Measurements from ENCODE around the gene RNGTT.

Gene RNGTT

DNA sequence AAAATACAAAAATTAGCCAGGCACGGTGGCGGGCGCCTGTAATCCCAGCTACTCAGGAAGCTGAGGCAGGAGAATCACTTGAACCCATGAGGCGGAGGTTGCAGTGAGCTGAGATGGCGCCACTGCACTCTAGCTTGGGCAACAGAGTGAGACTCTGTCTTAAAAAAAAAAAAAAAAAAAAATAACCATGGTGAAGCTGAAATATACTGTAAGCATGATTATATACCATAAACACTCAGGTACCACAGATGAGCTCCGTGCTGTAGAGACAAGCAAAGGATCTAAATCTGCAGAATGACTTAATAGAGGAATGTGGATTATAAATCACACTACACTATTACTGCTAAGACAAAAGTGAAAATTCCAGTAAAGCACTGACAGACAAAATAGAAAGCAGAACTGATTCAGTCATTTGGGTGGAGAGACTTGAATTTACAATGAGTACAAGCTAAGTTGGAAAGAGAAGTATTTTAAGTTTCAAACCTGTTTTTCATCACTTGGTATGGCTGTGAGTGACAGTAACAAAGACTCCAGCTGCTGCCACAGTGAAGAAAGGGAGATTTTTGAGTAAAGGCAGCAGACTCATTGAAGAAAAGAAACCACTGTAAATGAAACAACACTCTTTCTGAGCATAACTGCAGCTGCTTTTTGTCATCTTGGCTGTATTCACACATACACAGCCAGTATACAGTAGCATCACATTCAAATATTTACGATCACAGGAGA, 322.1 kb downstream of the RNGTT start:
- DNase-seq = no peak

DNA sequence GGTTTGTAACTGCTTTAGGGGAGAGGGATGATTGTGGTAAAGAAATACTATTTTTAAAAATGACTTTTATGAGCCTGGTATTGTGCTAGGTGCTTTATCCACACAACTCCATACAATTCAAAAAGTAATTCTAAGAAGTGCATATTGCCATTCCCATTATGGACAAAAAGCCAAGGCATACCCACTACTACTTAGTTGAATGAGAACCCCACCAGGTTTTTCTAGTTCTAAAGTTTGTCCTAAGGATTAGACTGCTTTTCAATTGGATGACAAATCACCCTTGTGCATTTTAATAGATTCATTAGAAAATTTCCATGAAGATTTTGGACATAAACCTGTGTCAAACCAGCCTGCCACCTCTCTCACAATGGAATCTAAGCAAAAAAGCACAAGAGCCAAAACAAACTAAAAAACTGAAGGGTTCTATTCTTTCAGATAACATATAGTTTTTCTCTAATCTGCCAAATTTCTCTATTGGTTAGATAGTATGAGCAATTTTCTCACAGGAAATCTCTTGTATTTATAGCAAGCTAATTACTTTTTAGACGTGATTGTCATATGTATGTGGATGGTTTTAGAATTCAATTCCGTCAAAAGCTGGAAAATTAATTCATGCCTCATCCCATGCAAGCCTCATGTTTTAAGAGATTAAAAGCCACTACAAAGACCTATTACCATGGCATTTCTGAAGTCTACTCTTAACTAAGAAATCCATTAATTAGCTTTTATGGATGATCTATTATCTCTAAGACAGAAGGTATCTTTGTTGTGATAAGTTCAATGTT, 325.5 kb downstream of the RNGTT start:
- no peak for DNase-seq

DNA sequence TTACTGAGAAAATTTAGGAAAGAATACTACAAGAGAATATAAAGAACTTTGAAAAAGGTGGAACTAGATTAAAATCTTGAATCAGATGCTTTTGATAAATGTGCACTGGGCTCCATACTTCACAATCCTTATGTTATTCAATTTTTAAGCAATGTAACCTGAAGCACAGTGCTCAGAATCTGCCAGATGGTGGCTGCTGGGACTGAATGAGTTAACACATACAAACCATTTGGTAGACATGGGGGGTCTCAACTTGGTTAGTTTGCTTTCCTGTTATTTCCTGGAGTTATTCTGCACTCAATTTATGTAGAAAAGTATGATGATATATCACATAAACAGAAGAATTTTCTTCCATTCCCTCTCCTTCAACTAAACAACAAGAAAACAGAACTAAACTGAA, 326.5 kb downstream of the RNGTT start:
- no peak for DNase-seq

DNA sequence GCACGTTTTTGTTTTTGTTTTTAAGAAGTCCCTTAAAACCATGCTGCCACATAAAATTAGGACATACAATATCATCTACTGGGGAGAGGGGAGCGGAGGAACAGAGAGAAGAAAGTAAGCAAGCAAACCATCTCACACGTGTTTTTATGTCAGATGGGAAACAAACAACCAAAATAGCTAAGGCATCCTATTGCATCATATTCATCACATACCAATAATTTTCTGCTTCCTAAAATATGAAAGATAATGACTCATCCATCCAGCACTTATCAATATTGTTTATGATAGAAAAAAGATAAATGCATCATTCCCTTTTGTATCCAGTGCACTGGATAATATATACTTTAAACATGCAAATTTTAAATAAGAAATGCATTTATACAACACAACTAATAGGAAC, 329.6 kb downstream of the RNGTT start:
- DNase-seq = no peak

DNA sequence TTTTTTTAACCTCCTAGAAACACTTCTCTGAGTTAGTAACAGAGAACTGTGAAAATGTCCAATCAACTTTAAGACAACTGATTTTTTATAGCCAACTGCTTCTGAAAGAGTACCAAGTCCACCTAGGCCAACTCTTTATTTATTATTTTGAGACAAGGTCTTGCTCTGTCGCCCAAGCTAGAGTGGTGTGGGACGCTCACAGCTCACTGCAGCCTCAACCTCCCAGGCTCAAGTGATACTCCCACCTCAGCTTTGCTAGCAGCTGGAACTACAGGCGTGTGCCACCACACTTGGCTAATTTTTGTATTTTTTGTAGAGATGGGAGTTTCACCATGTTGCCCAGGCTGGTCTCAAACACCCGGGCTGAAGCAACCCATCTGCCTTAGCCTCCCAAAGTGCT, 331.6 kb downstream of the RNGTT start:
- DNase-seq = no peak

DNA sequence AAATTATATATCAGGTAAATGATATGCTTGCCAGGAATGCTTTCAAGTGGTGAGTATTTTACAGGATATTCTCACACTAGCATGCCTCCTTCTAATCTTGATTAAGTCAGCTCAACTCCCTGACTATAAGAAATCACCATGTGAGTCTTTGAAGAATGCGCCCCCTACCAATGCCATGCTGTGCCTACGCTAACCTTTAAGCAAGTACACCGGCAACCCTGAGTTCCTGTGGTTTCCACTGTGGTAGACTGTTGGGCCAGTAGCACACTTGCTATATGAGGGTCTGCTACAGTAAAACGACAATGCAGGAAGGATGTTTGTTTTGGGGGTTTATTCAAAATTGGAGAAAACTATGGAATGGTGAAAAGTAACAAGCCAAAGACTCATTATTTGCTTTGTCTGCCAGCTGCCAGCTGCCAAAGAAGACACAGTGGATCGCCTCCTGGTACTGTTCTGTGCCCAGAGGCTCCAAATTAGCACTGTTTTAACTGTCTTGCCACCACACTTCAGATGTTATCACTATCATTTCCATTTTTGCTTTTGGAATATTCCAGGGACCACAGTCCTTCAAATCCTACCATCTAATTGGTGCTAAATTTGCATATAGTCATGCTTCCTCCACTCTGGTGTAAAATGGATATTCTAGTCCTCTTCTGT, 333.5 kb downstream of the RNGTT start:
- no peak for DNase-seq

DNA sequence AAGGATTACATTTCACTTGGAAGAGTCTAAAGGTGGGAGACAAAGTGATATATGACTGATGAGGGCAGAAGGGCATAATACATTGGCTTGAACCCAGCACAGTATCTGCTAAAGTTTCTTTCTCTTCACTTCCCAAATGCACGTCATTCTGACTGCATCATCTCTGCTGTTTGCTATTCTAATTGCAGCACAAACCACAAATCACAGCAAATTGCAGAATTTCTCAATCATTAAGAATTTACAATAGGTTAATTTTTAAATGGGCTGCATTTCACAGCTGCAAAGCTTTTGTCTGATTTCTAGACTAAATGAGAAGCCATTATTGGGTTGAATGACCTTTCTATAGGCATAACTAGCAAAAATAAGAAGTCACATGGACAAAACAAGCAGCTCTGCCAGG, 337.0 kb downstream of the RNGTT start:
- DNase-seq = no peak

DNA sequence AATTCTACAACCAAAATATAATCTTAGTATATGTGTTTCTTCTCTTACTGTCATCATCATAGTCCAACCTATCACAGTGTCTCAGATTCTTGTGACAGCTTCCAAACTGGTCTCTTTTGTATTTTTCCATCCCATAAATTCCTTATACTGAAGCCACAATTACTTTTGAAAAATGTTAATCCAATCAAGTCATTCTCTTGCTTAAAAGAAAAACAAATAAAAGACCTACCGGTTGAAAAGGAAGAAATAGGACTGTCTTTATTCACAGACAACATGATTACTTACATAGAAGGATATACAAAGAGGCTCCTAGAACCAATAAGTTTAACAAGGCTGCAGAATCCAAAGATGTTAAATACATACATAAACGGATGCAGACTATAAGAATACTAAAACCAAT, 339.9 kb downstream of the RNGTT start:
- no peak for DNase-seq

DNA sequence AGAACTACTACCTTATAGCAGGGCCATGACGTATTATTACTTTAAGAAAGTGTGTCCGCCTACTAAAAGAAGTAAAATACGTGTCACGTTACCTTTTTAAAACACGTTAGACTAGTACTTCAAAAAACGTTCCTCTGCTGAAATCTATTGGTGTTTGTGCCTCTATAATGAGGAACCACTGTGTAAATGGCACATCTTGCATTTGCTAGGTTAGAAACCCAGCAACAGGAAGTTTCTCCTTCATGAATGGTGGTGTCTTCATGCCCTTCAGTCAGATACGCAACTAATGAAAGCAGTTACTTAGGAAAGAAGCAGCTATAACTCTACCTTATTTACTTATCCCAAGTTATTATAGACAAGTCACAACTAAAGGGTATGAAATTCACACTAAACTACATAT, 343.5 kb downstream of the RNGTT start:
- no peak for DNase-seq

DNA sequence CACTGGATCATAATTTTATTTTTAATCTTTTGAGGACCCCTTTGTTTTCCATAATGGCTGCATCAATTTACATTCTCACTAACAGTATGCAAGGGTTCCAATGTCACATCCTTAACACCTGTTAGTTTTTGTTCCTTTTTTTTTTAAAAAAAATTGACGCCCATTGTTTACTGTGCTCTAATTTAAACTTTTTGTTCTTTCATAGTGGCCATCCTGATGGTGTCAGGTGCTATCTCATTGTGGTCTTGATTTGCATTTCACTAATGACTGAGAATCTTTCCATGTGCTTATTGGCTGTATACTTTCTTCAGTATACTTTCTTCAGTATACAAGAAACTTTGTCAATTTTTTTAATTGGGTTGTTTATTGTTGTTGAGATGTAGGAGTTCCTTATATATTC, 347.0 kb downstream of the RNGTT start:
- DNase-seq = no peak

DNA sequence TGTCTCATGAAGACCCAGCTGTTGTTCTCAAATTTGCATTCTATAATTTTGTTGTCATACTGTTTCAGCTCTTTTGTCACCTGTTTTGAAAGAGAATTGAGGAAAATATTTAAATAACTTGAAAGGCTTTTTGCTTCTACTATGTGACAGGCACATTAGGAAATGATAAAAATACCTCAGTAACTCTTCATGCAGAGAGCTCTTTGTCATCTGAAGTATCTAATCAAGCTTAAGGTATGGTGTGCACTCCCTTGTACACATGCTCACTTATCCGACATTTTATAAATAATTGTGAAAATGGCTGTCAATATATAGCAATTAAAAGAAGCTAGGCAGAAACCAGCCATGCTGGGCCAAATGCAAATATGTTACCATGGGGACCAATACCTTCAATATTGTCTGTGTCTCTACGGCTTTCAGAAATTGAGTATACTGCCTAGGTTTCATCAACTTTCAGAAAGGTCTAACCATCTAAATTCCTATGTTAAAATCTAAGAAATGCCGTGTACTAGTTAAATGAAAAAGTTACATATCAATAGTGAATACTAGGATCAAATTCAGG, 349.0 kb downstream of the RNGTT start:
- no peak for DNase-seq

DNA sequence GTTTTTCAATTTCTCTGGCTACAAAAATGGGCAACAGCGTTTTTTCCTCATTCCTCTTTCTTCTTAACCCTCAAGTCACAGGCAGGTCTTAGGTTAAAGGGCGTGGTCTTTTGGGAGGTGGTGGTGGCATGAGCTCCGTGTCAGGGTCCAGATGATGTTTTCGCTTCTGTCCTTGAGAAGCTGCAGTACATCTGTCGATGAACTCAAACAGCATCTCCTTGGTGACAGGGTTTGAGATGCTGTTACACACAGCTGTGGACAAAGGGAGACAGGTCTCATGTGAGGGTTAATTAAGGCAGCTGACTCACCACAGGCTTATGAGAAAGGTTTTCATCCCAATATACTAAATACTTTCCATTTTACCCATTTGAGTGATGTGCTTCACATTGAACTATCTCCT, 350.8 kb downstream of the RNGTT start:
- DNase-seq = no peak

DNA sequence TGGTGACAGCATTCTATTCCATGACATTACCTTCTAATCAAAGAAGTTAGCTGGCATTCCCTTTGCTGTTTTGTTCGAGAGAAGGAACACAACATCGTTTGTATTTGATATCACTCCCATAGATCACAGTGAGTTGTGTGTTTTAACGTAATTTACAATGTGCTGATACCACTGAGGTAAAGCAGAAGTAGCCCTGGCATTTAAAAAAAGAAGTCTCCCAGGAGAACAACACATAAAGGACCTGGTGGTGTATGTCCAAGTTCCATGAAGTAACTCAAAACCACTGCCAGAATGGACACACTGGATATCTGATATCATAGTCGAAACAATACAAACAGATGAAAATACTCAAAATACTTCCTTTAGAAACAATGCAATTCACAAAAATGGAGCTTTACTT, 351.7 kb downstream of the RNGTT start:
- DNase-seq = no peak

DNA sequence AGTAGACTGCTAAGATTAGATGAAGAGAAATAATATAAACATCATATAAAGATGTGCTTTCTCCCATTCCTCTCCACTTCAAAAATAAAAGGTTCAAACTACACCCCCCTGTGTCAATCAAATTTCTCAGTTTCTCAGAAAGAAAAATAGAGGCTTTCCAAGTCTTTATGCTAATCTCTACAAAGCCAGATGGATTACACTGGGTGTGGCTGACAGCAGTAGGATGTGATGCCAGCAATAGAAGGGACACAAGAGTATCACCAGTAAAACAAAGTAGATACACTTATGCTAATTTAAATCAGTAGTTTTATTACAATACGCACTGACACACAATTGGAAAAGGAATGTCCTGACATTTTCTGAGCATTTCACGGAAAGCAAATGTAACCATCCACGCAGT, 353.4 kb downstream of the RNGTT start:
- no peak for DNase-seq

DNA sequence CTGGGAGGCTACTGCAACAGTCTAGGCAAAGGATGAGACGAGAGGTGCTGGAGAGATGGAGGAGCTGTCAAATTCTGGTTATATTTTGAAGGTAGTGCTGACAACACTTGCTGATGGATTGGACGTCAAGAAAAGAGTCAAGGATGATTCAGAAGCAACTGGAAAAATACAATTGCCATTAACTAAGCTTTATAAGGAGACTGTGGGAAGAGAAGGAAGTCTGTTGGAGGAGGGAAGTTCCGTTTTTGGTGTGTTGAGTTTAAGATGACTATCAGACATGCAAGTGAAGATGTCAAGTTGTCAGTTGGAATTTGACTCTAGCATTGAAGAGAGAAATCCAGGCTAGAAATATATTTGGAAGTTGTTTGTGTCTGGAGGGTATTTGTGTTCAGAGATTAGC, 358.1 kb downstream of the RNGTT start:
- no peak for DNase-seq

DNA sequence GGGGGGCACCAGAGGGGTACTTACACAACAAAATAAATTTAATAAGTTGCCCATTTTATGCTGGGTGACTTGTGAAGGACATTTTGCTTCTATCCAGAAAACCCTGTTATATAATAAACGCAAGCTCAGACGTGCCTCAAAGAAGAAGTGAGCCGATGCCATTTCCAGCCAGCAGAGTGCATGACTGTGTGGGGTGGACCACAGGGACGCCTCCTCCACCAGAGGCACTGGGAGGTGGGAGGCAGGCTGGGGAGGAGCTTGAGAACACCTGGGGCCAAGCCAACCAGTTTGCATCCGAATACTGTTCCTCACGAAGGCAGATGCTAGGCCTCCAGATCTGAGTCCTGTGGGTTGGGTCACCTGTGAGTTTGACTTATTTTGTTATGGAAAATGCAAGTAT, 363.8 kb downstream of the RNGTT start:
- DNase-seq = no peak

DNA sequence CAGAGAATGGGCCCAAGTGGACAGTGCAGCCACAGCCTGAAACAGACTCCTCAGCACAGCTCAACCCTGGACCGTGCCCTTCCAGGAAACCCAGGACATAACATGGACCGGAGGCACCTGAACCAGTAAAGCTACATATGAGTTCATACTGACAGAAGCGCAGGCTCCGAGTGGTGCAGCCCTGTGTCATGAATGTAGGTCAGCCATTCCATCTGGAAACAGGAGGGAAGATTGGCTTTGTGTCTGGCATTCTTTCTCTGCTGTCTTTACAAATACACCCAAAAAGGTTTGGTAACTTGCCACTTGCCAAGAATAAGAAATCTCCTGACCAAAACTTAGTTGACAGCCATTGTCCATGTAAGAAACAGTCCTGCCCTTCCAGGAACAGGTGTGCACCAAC, 366.6 kb downstream of the RNGTT start:
- no peak for DNase-seq

DNA sequence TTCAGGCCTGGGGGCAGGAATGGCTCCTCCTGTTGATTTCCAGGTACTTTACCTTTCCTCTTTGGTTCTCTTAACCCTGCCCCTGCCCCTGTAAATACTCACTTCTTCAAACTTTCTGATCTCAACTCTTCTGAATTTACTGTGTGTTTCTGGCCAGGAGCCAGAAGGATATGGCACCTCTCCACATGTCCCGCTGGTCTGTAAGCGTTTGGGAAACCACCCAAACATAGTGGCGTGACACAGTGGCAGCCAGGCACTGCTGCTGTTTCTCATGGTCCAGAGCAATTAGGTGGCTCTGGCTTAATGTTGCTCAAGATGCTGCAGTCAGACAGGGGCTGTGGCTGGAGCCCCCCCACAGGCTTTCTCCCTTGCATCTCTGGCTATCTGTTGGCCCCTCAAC, 374.5 kb downstream of the RNGTT start:
- no peak for DNase-seq

DNA sequence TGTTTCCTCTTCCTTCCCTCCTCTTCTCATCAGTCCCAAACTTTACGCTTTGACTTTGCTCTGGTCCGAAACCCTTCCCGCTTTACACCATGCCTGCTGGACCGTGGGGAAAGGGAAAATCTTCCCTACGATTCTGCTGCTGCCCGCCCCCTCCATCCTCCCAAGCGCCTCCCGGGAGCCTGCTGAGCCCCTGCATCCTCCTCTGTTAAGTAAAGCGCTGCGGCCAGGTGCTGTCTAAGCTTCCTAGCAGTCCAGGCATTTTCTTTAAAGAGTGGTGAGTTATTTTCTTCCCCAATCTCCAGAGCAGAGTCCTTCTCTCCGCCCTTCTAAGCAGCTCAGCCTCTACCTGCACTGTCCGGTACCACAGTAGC, 376.3 kb downstream of the RNGTT start:
- DNase-seq = no peak

DNA sequence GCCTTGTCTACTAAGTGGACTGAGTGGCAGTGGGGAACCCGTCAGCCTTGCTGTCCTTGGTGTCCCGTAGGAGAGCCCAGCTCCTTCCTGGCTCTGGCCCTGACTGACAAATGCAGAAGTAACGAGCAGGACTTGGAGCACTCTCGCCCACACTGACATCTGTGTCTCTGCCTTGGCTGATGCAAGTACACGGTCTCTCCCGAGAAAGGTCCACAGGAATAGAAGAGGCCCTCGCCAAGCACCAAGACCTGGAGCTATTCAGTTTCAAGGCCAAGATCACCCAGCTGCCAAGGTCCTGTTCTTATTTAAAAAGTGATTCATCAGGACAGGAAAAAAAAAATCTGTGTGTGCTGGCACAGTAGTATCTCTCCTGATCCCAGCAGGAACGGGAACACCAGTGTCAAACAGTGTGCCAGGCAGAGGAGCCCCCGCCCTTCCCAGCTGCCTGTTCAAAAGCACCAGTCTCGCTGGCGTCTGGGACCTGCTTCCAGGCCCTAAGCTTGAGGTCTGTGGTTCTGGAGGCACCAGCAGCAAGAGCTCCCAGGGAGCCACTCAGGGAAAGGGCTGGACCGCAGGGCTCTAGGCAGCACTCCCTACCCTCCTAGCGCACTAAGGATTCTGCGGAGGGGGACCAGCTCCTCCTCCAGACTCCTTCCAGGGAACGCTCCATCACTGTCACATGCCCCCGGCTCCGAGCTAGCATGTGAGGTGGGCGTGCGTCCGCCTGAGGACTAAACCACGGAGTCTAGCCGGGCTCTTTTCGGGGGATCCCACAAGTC, 376.9 kb downstream of the RNGTT start:
- DNase-seq = no peak

DNA sequence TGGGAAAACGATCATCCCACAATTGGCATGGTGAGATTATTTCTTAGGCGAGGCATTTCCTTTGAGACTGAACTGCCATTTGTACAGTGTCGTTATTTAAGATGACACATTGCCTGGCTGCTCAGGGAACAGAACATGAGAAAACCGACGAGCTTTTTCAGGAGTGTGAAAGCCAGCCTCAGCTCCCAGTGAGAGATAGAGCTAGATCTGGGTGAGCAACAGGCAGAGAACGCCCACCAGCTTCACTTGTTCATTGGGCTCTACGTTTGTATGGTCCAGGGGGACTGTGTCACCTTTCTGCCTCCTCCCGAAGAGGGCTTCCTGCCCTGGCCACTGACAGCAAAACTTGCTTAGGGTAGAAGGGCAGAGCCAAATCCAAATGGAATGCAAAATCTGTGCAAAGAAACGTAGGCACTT, 378.1 kb downstream of the RNGTT start:
- DNase-seq = no peak

DNA sequence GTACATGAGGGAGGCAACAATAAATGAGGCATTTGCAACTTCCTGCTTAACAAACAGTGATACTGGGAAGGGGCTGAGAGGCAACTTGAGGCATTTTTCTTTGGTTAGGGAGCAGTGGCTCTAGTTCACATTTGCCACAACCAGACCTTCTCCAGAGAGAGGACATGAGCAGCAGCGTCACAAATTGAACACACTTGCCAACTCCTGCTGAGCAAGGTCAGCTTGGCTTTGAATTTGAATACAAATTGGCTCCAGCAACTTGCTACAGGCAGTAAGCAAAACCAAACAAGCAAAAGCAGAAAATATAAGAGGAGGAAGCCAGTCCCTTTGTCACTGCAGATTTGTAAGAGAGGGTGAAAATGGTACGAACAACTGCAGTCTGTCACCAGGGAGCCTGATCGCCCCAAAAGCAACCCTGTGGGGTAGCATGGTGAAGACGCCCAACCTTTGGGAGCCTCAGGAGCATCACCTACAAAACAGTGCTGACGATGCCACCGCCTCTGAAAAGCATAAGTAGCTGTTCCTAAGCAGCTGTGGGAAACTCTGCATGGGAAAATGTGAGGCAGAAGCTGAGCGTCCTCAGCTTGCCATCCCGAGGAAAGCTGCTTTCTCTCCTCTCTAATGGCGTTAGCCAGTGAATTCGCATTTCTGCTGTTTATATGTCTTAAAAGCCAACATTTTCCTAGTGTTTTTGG, 378.7 kb downstream of the RNGTT start:
- DNase-seq = no peak

DNA sequence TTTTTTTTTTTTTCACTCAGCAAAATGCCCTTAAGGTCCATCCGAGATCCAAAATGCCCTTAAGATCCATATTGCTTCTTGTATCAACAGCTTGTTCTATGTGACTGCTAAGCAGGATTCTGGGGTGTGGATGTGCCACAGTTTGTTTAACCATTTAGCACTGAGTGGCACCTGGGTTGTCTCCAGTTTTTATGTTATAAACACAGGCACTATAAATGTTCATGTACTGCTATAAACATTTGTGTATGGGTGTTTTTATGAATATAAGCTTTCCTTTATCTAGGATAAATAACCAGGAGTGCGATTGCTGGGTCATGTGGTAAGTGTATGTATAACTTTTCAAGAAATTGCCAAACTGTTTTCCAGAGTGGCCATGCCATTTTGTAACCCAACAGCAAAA, 386.0 kb downstream of the RNGTT start:
- no peak for DNase-seq

Measured in NK-92 treated with Interleukin-12 subunit alpha and Interleukin-12 subunit beta, amount 100 ng/mL, for 24 hours (cell line).